MV-4-11 (cell line): ENCODE results near the gene MAML3.

ENCODE experiments used
- DNase-seq: peaks from one replicate; lab custom pipeline; 2025; lab: John Stamatoyannopoulos, UW

MAML3 gene

DNA sequence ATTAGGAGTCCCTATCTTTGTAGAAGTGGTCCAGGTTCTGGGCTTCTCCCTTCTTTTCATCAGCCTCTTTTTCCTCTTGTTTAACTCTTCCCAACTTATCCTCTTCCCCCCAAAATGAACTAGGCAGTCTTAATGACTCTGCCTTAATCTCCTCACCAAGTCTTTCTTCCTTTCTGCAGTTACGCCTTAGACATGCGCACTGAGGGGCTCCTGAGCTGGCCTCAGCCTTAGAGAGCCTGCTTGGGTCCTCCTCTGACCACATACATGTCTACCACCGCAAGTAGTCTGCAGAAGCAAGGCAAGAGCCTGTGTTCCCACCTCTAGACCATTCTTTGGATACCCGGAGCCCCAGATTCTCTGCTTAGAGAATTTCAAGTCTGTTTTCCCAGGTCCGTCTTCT, 288.4 kb downstream of the MAML3 start:
- no peak for DNase-seq

DNA sequence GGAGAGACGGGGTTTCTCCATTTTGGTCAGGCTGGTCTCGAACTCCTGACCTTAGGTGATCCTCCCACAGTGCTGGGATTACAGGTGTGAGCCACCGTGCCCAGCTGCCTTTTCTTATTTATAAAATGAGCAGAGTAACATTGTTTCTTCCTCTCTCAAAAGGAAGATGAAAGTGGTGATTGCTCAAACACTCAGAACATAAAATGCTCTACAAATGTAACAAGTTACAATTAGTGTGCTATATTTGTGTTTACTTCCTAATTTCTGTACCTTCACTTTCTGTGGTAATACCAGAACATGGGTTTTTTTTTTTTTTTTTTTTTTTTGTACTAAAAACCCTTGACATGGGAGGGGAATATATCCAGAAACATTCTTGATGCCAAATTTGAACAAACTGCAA, 290.5 kb downstream of the MAML3 start:
- peak; percentile 56 for DNase-seq

DNA sequence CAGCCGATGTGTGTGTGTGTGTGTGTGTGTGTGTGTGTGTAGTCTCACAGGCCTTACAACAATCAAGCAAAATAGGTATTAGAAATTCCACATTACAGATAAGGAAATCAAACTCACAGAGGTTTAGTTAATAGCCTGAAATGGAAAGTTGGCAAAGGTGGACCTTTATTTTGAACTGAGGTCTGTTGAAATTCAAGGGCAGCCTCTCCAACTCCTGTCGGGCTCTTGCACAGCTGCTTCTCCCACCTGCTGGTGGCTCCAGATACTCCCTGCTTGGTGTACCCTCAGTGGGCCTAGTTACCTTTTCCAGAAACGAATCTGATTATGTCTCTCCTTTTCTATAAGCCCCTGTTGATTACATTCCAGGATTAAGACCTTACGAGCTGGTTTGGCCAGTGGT, 292.5 kb downstream of the MAML3 start:
- no peak for DNase-seq

DNA sequence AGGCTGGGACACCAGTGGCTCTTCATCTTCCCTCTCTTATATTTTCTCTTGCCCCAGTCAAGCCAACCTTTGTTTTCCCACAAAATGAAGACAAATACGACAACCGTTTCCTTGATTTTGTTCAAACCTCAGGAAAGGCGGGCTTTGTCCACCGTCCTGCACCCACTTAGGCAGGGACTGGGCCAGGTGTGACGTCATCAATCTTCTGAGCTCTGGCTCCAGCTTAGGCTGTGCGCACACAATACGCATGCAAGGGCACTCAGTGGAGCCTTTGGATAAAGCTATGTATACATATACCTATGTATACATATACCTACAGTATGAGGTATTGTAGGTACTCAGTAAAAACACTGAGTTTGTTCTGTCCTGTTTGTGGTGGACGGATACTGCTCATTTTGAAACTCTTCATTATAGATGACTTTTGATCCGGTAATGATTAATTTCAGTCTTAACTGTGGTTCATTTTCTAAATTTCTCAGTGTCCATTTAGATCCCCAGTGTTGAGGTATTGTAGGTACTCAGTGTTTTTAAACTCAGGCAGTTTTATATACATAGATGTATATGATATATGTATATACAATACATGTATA, 293.5 kb downstream of the MAML3 start:
- DNase-seq = no peak

DNA sequence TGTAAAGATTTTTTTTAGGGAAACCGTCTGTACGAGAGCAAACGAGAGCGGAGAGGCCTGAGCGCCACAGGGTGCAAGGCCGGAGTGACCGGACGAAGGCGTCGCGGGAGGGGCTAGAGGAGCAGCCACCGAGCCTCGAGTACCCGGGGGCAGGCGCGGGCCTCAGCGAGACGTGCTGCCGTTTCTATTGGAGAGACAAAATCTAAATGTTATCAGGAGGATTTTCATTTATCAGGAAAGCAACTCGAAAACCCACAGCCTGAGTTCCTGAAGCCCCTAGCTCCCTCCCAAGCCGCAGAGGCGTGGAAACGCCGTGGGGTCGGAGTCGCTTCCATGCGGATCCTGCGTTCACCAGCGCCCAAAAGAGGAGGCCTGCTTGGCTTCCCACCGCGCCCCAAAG, 294.1 kb downstream of the MAML3 start:
- no peak for DNase-seq

DNA sequence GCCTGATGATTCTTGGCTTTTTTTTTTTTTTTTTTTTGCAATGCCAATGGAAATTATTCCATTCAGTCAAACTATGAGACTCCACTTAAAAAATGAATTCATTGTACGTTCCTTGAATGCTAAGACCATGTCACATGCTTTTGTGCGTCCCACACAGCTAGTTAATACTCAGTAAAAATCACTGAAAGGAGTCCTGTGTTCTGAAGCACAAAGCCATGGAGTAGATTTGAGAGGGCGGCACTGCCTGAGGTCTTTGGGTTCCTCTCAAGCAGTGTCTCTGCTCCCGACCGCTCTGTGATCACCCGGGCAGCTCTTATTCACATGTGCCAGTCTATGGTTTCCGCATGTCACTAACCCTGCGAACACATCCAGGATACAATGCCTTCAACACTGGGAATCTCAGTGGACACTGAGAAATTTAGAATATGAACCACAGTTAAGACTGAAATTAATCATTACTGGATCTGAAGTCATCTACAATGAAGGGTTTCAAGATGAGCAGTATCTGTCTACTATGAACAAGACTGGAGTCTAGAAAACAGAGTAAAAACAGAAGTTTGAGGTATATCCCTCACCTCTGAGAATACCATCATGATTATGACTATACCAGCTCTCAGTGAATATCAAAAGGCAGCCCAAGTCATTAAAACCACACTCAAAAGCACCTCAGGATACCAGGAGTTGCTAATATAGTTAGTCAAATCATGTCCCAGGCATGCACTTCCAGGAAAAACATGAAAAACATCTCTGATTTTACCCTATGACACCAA, 295.4 kb downstream of the MAML3 start:
- DNase-seq = no peak

DNA sequence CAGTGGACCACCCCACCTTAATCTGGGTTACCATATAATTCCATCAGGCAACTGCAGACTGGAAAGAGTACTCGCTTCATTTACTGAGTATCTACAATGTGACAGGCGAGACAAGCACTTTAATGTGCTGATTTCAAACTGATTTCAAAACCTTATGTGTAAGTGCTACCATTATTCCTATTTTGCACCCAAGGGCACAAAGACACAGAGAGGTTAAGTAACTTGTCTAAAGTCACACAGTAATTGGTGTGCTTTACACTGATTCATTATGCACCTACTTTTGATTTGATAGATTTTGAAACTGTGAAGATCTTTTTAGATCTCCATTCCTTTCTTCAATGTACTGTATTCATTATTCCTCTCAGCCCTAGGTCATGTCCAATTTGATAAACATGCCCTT, 296.0 kb downstream of the MAML3 start:
- no peak for DNase-seq

DNA sequence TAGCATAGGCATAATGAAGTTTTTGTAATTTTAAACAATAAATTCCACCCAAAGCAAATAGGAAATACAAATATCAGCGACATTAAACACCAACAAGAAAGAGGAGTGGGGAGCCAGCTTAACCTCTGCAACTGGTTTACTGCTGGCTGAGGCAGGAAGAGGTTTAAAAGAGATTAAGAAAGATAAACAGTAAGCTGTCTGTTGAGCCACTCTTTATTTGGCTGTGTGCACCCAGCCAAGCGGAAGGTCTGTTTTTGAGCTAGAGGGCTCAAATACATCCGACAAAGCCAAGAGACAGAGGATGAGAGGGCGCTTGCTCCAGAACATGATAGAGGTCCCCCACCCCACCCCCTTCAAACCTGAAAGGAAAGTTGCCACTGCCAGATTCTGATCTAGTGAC, 297.0 kb downstream of the MAML3 start:
- peak; percentile 73 for DNase-seq

DNA sequence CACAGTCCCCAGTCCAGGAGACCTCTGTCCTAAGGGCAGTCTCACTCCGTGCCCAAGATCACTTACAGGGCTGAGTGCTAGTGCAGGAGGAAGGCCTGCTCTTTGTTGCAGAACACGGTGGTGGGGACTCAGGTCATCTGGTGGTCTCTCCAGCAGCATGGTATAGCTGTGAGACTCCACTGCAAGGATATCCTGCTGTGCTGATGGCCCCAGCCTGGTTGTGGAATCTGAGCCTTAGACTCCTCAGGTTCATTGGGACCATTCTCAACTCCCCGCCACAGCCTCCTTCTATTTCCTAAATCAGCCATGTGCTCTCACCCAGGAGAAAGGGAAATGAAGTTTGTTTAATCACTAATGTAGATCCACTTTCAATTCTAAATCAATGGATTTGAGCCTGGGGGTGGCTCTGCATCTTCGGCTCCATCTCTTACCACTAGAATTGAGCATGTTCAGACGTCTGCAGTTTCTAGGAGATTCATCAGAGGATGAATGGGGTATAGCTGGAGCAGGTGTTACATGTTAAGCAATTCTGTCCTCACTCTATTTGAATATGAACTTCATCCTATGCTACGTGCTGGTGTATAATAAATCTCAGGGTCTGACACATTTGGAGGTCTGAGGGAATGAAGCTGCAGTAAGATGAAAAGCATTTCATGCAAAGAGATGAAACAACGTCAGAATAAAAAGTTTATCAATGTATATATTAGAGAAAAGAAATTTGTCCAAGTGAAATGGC, 299.1 kb downstream of the MAML3 start:
- no peak for DNase-seq

DNA sequence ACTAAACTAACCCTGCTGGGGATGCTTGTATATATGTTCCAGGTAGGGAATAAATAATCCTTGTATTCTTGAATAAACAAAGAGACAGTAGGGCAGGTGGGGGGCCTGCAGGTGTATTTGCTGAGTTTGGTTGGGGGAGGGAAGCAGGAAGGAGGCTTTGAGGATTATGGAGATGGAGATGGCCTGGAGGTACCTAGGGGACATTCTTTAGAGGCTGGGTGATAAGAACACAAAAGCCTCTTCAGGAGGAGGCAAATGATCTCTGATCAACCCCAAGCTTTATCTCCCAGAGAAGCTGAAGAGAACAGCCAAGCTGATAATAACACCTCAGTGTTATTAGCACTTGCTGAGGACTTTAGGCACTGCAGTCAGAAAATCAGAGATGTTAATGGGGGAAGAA, 300.7 kb downstream of the MAML3 start:
- no peak for DNase-seq

DNA sequence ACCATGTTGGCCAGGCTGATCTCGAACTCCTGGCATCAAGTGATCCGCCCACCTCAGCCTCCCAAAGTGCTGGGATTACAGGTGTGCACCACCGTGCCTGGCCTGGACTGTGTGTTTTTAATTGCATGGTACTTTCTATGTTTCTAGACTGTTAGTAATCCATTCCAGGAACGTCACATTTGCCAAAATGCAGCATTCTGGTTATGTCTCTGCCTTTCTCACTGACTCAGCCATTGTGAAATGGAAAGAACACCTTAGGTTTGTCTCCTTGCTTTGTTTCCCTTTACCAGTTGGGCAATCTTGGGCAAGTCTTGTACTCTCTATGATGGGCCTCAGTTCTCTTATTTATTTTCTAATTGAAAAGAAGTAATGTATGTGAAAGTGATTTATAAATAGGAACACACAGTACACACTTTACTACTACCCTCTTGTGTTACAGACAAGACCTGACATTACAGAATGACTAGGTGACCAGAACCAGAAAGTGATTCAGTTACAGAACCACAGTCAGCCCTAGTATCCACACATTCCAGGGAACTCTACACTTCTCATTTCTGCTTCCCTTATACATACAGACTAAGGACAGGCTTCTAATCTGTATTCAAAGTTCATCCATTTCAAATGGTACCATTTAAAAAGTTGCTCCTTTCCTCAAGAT, 301.2 kb downstream of the MAML3 start:
- DNase-seq = no peak

DNA sequence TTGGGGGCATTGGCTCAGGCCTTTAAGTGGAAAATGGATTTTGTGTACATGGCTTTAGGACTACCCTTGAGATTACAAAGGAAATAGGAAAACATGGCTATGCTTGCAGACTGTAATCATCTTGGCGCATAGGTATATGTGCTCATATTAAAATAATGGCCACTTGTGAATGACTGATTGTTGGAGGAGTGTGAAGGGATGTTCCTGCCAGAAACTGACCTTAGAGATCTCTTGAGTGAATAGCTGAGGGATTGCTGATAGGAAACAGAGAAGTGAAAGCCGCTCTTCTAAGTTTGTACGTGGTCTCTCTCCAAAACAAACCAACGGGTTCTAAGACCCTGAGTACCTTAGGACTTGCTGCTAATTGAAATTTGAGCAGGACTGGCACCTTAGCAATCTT, 302.3 kb downstream of the MAML3 start:
- DNase-seq = peak; percentile 64

DNA sequence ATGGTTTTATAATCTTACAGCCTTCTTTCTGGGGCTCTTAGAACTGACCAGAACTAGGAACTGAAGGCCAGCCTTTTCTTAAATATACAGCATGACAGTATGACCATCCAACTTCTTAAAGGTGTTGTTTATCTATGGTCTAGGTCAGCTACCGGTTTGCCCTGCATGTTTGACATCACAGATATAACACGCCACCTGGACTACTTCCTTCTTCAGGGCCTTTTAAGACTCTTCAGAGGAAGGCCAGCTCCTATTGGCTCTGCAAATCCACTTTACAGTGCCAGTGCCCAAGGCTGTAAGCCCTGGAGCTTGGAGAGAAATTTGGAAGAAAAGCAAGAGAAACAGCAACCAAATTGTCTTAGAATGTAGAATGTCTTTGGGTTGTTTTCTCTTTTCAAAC, 302.9 kb downstream of the MAML3 start:
- DNase-seq = no peak

DNA sequence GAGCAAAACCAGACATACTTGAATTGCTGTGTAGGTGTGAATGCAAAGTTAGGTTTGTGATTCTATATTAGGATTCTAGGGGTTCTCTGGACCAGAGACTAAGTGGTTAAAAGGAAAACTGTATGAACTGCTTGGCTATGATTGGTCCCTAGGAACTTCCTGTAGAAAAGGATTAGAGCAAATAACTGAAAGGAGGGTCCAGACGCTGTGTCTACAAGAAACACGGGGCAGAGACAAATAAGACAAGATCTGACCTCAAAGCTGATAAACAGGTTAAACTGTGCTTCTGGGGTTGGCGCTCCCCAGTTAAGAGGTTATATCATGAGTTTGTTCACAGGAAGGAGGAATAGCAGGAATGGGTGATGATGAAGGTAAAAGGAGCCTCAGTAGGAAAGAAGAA, 304.8 kb downstream of the MAML3 start:
- no peak for DNase-seq

DNA sequence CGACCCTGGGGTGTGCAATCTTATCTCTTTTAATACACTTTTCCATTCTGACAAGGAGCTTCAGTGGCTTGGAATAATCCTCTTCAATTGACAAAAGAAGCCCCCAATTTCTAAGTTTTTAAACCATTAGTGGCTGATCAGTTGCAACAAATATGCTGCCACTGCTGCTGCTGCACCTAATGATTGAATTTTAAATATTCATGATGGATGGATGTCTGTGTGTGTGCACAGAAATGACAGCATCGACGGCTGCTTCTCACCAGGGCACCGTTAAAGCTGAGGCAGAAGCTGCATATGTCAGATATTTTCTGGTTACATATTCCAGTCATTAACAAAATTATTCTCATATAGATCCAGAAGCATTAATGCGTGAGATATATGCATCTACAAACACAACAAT, 306.0 kb downstream of the MAML3 start:
- DNase-seq = no peak

DNA sequence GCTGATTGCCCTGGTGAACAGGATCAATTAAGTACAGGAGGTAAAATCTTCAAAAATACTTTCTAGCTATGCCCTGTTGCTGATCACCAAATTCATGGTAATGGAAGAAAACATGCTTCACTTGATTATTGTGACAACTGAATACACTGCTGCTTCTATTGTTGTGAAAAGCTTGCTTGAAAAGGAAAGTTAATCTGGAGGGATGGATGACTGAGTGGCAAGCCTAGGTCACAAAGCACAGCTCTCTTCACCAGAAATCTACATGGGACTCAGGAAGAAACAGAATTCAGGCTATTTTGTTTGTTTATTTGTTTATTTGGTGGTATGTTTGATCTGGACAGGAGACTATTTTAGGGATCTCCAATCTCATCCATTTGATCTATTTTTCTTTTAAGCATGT, 306.4 kb downstream of the MAML3 start:
- DNase-seq = no peak

DNA sequence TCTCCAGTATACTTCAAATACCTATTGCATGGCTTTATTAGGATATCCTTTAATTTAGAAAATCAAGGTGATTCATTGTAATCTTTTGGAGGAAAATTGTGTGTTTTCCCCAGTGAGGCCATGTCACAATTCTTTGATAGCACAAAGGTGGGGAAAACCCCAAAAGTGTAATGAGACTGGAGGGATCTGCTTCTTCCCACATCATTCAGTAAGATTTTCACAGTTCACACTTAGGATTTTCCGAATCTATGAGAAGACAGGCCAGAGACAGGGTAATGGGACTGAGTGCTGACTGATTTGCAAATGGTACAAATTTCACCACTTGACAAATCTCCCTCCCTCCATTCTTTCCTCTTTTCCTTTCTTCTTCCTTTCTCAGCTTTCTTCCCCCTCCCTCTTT, 307.2 kb downstream of the MAML3 start:
- no peak for DNase-seq

DNA sequence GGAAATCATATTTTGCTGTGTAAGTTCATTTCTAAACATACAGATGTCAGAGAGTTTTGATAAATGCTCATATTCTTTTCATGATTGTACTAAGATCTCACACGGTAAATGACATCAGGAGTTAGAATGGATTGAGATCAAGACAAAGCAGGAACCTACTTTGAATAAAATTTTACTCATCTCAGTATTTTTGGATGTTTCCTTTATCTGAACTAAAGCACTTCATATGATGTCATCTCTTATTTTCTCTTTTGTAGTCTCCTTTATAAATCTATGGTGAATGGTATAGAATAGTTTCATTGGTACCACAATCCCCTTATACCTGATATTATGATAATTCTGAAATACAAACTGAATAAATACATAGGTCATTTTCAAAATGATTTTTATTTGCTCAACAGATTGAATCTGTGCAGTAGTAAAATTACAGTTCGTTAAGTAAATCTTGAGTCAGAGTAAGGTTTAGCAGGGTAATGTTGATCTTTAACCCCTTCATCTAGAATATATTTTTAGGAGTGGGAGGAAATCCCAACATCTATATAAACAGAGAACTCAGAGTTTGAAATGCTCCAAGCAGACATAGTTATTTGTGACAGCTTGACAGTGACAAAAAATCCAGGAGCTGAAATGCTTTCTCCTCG, 308.4 kb downstream of the MAML3 start:
- DNase-seq = no peak

DNA sequence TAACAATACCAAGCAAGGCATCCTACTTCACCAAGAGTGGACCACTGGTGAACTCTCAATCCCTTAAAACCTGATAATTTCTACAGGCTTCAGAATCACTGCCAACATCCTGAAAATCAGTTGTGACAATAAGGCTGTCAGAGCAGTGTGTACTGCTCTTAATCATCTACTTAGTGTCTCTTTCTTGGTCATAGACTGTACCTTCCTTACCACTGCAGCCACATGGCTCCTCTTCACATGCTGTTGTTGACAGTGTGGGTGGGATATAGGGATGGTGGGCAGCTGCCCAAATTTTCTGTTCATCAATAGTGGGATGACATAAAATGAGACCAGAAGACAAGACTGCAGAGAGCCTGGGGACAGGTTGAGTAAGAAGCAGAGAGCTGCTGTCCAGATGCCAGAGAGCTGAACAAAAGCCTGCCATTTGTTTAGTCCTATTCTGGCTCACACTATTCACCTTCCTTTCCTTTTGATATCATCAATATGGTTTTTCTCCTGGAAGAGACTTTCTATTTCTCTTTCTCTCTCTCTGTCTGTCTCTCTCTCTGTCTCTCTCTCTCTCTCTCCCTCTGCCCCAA, 309.4 kb downstream of the MAML3 start:
- DNase-seq = no peak

DNA sequence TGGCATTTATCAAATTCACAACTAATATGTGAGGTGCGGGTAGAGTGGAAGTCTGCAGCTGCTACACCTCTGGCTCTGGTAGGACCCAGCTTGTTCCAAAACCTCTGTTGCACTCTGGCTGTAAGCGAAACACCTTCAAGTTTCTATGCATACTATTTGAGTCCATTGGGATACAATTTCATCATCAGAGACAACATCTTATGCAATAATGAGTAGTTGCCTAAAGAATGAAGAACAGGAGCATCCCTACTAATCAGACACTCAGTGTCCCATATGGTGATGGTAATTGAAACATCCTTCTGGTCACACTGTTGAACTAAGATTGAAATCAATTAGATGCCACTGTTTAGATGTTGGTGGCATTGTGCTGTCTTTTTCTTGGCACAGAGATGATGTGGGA, 309.9 kb downstream of the MAML3 start:
- DNase-seq = peak; percentile 35

DNA sequence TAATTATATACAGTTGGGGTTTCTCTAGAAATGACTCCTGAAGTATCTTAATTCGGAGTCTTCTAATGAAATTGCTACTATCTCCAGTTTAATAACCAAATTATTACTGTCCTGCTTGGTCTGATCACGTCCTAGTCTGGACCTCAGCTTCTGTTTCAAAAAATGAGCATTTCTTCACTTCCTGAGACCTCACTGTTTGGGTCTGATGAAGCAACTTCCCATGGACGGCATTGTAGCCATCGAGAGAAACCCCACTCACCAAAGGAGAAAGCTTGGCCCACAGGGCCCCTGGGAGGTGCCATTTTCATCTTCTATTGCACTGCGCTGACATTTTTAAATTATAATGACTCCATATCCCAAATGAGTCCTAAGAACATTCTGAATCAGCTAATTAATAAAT, 310.3 kb downstream of the MAML3 start:
- peak; percentile 49 for DNase-seq
